ENCODE results near the gene GRK4.
"Not testable (repeated sequence)": the region's sequence is repeated elsewhere in the genome, so short reads cannot be mapped to it uniquely, and the experiment has no call there.

The GRK4 gene

GRCh38 chr4:2963175-2963965, at the start of gene GRK4, which contains the start of gene NOP14:
Gene GRK4, plus strand, starts transcription at chr4:2963571. Its CDS starts 500 bp downstream, at chr4:2964071.
Gene NOP14, minus strand, starts transcription at chr4:2963406. Its CDS starts 87 bp downstream, at chr4:2963319.
- DNase-seq: peak; percentile 94

- DNase-seq: no peak
These were observed 48.9 kb upstream of the GRK4 start for GRCh38 chr4:2914256-2915126.

GRCh38 chr4:2915789-2916188, 47.6 kb upstream of the GRK4 start:
- DNase-seq: no peak

GRCh38 chr4:2916696-2917095, 46.7 kb upstream of the GRK4 start:
- DNase-seq: not testable (repeated sequence)

- DNase-seq: not testable (repeated sequence)
These were observed 45.1 kb upstream of the GRK4 start for GRCh38 chr4:2918300-2918699.

GRCh38 chr4:2918714-2919113, 44.7 kb upstream of the GRK4 start:
- DNase-seq: not testable (repeated sequence)

- not testable (repeated sequence) for DNase-seq
These were observed 40.8 kb upstream of the GRK4 start for GRCh38 chr4:2922453-2923101.

- DNase-seq: no peak
These were observed 40.2 kb upstream of the GRK4 start for GRCh38 chr4:2923141-2923551.

- DNase-seq: no peak
These were observed 39.6 kb upstream of the GRK4 start for GRCh38 chr4:2923668-2924173.

GRCh38 chr4:2924286-2924685, 39.1 kb upstream of the GRK4 start:
- DNase-seq: no peak

- DNase-seq: no peak
These were observed 38.5 kb upstream of the GRK4 start for GRCh38 chr4:2924765-2925301.

- no peak for DNase-seq
These were observed 37.9 kb upstream of the GRK4 start for GRCh38 chr4:2925496-2925895.

GRCh38 chr4:2925931-2926860, 37.2 kb upstream of the GRK4 start:
- no peak for DNase-seq

- DNase-seq: no peak
These were observed 36.2 kb upstream of the GRK4 start for GRCh38 chr4:2927016-2927695.

- DNase-seq: no peak
These were observed 35.7 kb upstream of the GRK4 start for GRCh38 chr4:2927696-2928075.

GRCh38 chr4:2928242-2929176, 34.9 kb upstream of the GRK4 start:
- DNase-seq: no peak

- no peak for DNase-seq
These were observed 33.9 kb upstream of the GRK4 start for GRCh38 chr4:2929469-2929868.

- no peak for DNase-seq
These were observed 33.1 kb upstream of the GRK4 start for GRCh38 chr4:2930135-2930757.

- no peak for DNase-seq
These were observed 32.4 kb upstream of the GRK4 start for GRCh38 chr4:2930758-2931511.

All from AML-193 (cell line).